PC-3 (cell line): Measurements from ENCODE around the gene LGMN. TPM values are rescaled to one million over a fixed set of nuclear protein-coding genes. Genes with fewer than 3 reads are reported as not detected.

ENCODE experiments used
- ATAC-seq: fragments of 200-7000 bp; cut with Tn5 transposase; 2 replicates; pipeline ENCODE4 v1.9.1; 2020; ENCODE audit warnings: mild to moderate bottlenecking, moderate library complexity
- BruUV-seq: library from RNA; stranded (reverse); fragments of 400-500 nt; replicated peaks from 2 replicates; lab custom pipeline; 2021; lab: Mats Ljungman, UMichigan
- CTCF ChIA-PET: fragments of 300-600 bp; sonication (Branson Sonifier 250); formaldehyde crosslinking; loops from one replicate; lab custom pipeline; 2022; ENCODE audit warnings: antibody characterized with exemption; lab: Charles Lee
- POLR2A ChIA-PET: fragments of 300-600 bp; sonication (Branson Sonifier 250); formaldehyde crosslinking; loops from one replicate; lab custom pipeline; 2022; ENCODE audit warnings: antibody characterized with exemption; ENCODE audit not compliant: unreplicated experiment; lab: Charles Lee
- DNase-seq: peaks from one replicate; pipeline ENCODE4 v3.0.0-alpha.2; 2015
- H2AFZ ChIP-seq: fragments of 300-600 bp; sonication (generic); 2 replicates; pipeline ENCODE4 v1.6.0; 2016; ENCODE audit warnings: antibody characterized with exemption, low read length
- H3F3A ChIP-seq: fragments of 300-600 bp; sonication (generic); one replicate; pipeline ENCODE4 v1.6.0; 2017; ENCODE audit warnings: antibody characterized with exemption, low read length, control low read depth, mild to moderate bottlenecking; ENCODE audit not compliant: unreplicated experiment
- H3K27ac ChIP-seq: fragments of 300-600 bp; sonication (generic); 2 replicates; pipeline ENCODE4 v1.5.1; 2016; ENCODE audit warnings: mild to moderate bottlenecking, low read length
- H3K27me3 ChIP-seq: fragments of 300-600 bp; sonication (generic); 2 replicates; pipeline ENCODE4 v1.6.1; 2016; ENCODE audit warnings: low read length, mixed read lengths
- H3K36me3 ChIP-seq: fragments of 300-600 bp; sonication (generic); 2 replicates; pipeline ENCODE4 v1.6.1; 2016; ENCODE audit warnings: low read depth, mixed run types, low read length, mixed read lengths
- H3K4me1 ChIP-seq: fragments of 300-600 bp; sonication (generic); 2 replicates; pipeline ENCODE4 v1.5.1; 2016; ENCODE audit warnings: low read length; ENCODE audit not compliant: insufficient read depth
- H3K4me2 ChIP-seq: fragments of 300-600 bp; sonication (generic); 2 replicates; pipeline ENCODE4 v1.6.0; 2016; ENCODE audit warnings: low read length
- H3K4me3 ChIP-seq: fragments of 300-600 bp; sonication (generic); 2 replicates; pipeline ENCODE4 v1.5.1; 2016; ENCODE audit warnings: mild to moderate bottlenecking, low read length, mixed read lengths
- H3K79me2 ChIP-seq: fragments of 300-600 bp; sonication (generic); 2 replicates; pipeline ENCODE4 v1.6.1; 2017; ENCODE audit warnings: low read length, mixed read lengths
- H3K9ac ChIP-seq: fragments of 300-600 bp; sonication (generic); 2 replicates; pipeline ENCODE4 v1.6.0; 2016; ENCODE audit warnings: mild to moderate bottlenecking, low read length
- H3K9me2 ChIP-seq: fragments of 300-600 bp; sonication (generic); replicated peaks from 2 replicates; pipeline ENCODE4 v1.6.1; 2016; ENCODE audit warnings: mixed run types, low read length, mixed read lengths
- H3K9me3 ChIP-seq: fragments of 300-600 bp; sonication (generic); 2 replicates; pipeline ENCODE4 v1.6.1; 2016; ENCODE audit warnings: low read length, mixed read lengths
- H4K20me1 ChIP-seq: fragments of 300-600 bp; sonication (generic); 2 replicates; pipeline ENCODE4 v1.6.1; 2016; ENCODE audit warnings: low read length, mixed read lengths
- CTCF ChIP-seq: fragments of 300-600 bp; sonication (generic); conservative IDR thresholded peaks from 2 replicates; pipeline ENCODE4 v1.5.1; 2017; ENCODE audit warnings: antibody characterized with exemption, low read depth, mild to moderate bottlenecking, low read length
- EZH2 ChIP-seq: fragments of 300-600 bp; sonication (generic); IDR thresholded peaks from one replicate; pipeline ENCODE4 v1.6.1; 2017; ENCODE audit warnings: antibody characterized with exemption, mild to moderate bottlenecking, low read length; ENCODE audit not compliant: unreplicated experiment
- EZH2phosphoT487 ChIP-seq: fragments of 300-600 bp; sonication (generic); IDR thresholded peaks from 2 replicates; pipeline ENCODE4 v1.6.1; 2018; ENCODE audit warnings: mild to moderate bottlenecking, antibody characterized with exemption, low read length, borderline replicate concordance
- intact Hi-C: fragments of 100-400 bp; cut with micrococcal nuclease; formaldehyde crosslinking; loops from 2 replicates; pipeline ENCODE4 v1.9.0; 2023
- total RNA-seq: library from RNA; depleted of rRNA; stranded (reverse); fragments of >200 nt; gene quantifications from 2 replicates; pipeline ENCODE4 v1.2.3, GENCODE V29; 2014

Gene LGMN
- total RNA-seq, 1 experiment from 2014 or later = 46.8 TPM

GRCh38 chr14:92744198-92744597 is 4.2 kb downstream of the LGMN start:
- Histone ChIP-seq H3F3A (no peaks in the 10 kb centered on the region), H4K20me1 (peaks cover 3% of the 10 kb centered on the region; the same call in 1 of the 2 replicates), H3K9me3 (no peaks in the 10 kb centered on the region), H3K27ac (no peak overlapping the region), H3K4me2 (no peak overlapping the region), H3K27me3 (no peaks in the 10 kb centered on the region), H3K9me2 (no peaks in the 10 kb centered on the region), H3K36me3 (no peaks in the 10 kb centered on the region), H3K79me2 (peaks cover 26% of the 10 kb centered on the region), H3K9ac (no peak overlapping the region), H3K4me1 (peaks cover 4% of the 10 kb centered on the region), H3K4me3 (no peak overlapping the region), H2AFZ (no peak overlapping the region)
- CTCF ChIA-PET = no interaction called here
- POLR2A ChIA-PET = no interaction called here
- TF ChIP-seq EZH2phosphoT487 (no peak), CTCF (no peak), EZH2 (no peak)
- no TSS peak for BruUV-seq
- ATAC-seq = no peak
- DNase-seq = no peak
- intact Hi-C loops = no loop called here

- POLR2A ChIA-PET = no interaction called here
- no peaks in the 10 kb centered on the region for H3K4me1 ChIP-seq
- H3K9me3 ChIP-seq = no peaks in the 10 kb centered on the region
- no peaks in the 10 kb centered on the region for H3K27me3 ChIP-seq
- H2AFZ ChIP-seq = no peak overlapping the region
- no peaks in the 10 kb centered on the region for H4K20me1 ChIP-seq
- no peak overlapping the region for H3K4me2 ChIP-seq
- TF ChIP-seq EZH2phosphoT487 (no peak), EZH2 (no peak), CTCF (no peak)
- no peak overlapping the region for H3K4me3 ChIP-seq
- H3K79me2 ChIP-seq = peaks cover 5% of the 10 kb centered on the region; the same call in 1 of the 2 replicates
- ATAC-seq (no peak), DNase-seq (no peak)
- no peaks in the 10 kb centered on the region for H3F3A ChIP-seq
- intact Hi-C loops = no loop called here
- H3K9me2 ChIP-seq = no peaks in the 10 kb centered on the region
- CTCF ChIA-PET = no interaction called here
- no peak overlapping the region for H3K9ac ChIP-seq
- no TSS peak for BruUV-seq
- no peak overlapping the region for H3K27ac ChIP-seq
- H3K36me3 ChIP-seq = no peaks in the 10 kb centered on the region
Observed at GRCh38 chr14:92740440-92740839, 8.0 kb downstream of the LGMN start.

GRCh38 chr14:92737619-92738188 is 10.7 kb downstream of the LGMN start:
- Histone ChIP-seq H3F3A (no peaks in the 10 kb centered on the region), H3K4me3 (no peak overlapping the region), H3K9me3 (no peaks in the 10 kb centered on the region), H3K79me2 (0 out of 2 replicates have a peak, but pooled peaks cover 4% of the 10 kb centered on the region), H3K36me3 (no peaks in the 10 kb centered on the region), H3K4me2 (no peak overlapping the region), H3K27ac (no peak overlapping the region), H3K9ac (no peak overlapping the region), H4K20me1 (no peaks in the 10 kb centered on the region), H3K9me2 (no peaks in the 10 kb centered on the region), H3K4me1 (no peaks in the 10 kb centered on the region), H3K27me3 (no peaks in the 10 kb centered on the region), H2AFZ (no peak overlapping the region)
- TF ChIP-seq CTCF = no peak
- TF ChIP-seq EZH2 = no peak
- no peak for TF ChIP-seq EZH2phosphoT487
- CTCF ChIA-PET = no interaction called here
- BruUV-seq = no TSS peak
- ATAC-seq (no peak), DNase-seq (no peak)
- intact Hi-C loops = no loop called here
- POLR2A ChIA-PET = interaction anchor here (0.6 kb wide), 1 partner anchor 9 kb away, joined by 3 read pairs; no protein-coding TSS in a partner anchor
